Vagina (tissue), 2 donors: ENCODE measurements around the gene CYB5B.

Source experiments
- POLR2A ChIP-seq, 2 donors: fragments of 450-650 bp; IDR thresholded peaks; one replicate each; pipeline ENCODE4 v1.6.1; 2017; ENCODE audit warnings: antibody characterized with exemption in 2 of 2, mild to moderate bottlenecking in 2 of 2, moderate library complexity in 2 of 2
- TF ChIP-seq, protein P1 (sequence below), 3 experiments: fragments of 450-650 bp in 2 of 3; fragments of 200-600 bp in 1 of 3; sonication (generic) in 1 of 3; IDR thresholded peaks; one replicate each; pipeline ENCODE4 v1.5.1; 2017 to 2019; ENCODE audit warnings: antibody characterized with exemption in 3 of 3, mild to moderate bottlenecking in 2 of 3, moderate library complexity in 2 of 3

DNA sequence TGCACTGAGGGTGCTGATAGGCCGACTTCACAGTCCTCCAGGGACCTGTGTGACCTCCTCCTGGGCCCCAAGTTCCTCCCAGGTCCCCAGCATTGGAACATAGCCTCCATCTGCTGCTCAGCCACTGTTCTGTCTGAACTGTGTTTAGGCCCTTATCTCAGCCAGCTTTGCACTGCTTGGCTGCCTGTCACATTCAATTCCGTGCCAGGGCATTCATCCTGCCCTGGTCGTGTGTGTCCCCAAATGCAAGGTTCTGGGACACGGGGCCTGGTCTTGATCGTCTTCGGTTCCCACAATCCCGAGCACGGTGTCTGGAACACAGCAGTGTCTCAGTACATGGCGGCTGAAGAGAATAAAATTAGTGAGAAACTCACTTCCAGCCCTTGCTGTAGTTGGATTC is 71.4 kb downstream of the CYB5B start:
- TF ChIP-seq, protein P1, sequence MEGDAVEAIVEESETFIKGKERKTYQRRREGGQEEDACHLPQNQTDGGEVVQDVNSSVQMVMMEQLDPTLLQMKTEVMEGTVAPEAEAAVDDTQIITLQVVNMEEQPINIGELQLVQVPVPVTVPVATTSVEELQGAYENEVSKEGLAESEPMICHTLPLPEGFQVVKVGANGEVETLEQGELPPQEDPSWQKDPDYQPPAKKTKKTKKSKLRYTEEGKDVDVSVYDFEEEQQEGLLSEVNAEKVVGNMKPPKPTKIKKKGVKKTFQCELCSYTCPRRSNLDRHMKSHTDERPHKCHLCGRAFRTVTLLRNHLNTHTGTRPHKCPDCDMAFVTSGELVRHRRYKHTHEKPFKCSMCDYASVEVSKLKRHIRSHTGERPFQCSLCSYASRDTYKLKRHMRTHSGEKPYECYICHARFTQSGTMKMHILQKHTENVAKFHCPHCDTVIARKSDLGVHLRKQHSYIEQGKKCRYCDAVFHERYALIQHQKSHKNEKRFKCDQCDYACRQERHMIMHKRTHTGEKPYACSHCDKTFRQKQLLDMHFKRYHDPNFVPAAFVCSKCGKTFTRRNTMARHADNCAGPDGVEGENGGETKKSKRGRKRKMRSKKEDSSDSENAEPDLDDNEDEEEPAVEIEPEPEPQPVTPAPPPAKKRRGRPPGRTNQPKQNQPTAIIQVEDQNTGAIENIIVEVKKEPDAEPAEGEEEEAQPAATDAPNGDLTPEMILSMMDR (IDR thresholded peaks at IDR 0.05) = no peak
- TF ChIP-seq POLR2A (IDR thresholded peaks at IDR 0.05) = no peak
